ENCODE results near the gene PPM1M.
A peak's percentile ranks its signal among the peaks of the same experiment; 100 is the strongest.

Gene PPM1M

DNA sequence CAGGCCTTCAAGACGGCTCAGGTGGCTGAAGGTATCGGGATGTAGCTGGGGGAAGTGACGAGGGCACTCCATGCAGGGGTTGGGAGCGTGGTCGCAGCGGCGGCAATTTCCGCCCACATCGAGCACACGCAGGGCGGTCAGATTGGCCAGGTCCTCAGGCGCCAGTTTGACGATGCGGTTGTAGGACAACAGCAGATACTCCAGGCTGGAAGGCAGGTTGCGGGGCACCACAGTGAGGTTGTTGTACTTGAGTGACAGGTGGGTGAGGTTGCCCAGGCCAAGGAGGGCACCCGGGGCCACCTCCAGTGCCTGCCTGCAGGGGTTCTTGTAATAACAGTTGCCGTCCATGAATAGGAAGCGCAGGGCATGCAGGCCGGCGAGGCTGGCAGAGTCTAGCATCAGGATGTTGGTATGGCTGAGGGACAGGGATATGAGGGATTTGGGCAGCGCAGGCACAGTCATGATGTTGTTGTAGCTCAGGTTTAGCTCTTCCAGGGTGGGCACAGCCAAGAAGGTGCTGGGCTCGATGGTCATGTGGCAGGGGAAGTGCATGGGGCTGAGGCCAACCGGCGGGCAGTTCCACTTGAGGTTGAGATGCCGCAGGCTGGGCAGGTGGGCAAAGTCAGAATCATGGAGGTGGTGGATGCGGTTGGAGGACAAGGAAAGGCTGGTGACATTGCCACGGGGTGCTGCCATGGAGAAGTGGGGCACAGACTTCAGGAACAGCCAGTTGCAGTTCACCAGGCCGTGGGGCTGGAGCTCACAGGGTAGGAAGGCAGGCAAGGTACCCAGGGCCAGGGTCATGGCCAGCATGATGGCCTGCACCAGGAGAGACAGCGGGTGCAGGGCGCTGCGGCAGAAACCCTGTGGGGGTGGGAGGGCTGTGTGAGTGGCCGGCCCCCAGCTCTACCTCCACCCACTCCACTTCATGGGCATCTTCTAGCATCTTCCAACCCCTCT, 21.8 kb upstream of the PPM1M start:
- no peaks in the 10 kb centered on the region for H3K27me3 ChIP-seq (ENCODE audit: control insufficient read depth in 1 of 2, insufficient read depth in 2 of 2, low read length in 2 of 2)
- H3K4me1 ChIP-seq (ENCODE audit: control insufficient read depth in 1 of 2, insufficient read depth in 2 of 2, low read length in 2 of 2), result peaks cover 18 to 35% of the 10 kb centered on the region in 2 donors
- H3K36me3 ChIP-seq (ENCODE audit: control insufficient read depth in 1 of 2, insufficient read depth in 2 of 2, low read length in 2 of 2), result peaks cover 2 to 7% of the 10 kb centered on the region in 2 donors
- no peak overlapping the region for H3K9ac ChIP-seq (ENCODE audit: low read depth in 1 of 2, low read length in 2 of 2)
- H3K9me3 ChIP-seq (ENCODE audit: control insufficient read depth in 1 of 2, low read length in 2 of 2), result no peaks in the 10 kb centered on the region
- no peak overlapping the region for H3K4me3 ChIP-seq (ENCODE audit: low read depth in 1 of 2, low read length in 2 of 2)
- no peak overlapping the region for H3K27ac ChIP-seq (ENCODE audit: low read depth, low read length)

DNA sequence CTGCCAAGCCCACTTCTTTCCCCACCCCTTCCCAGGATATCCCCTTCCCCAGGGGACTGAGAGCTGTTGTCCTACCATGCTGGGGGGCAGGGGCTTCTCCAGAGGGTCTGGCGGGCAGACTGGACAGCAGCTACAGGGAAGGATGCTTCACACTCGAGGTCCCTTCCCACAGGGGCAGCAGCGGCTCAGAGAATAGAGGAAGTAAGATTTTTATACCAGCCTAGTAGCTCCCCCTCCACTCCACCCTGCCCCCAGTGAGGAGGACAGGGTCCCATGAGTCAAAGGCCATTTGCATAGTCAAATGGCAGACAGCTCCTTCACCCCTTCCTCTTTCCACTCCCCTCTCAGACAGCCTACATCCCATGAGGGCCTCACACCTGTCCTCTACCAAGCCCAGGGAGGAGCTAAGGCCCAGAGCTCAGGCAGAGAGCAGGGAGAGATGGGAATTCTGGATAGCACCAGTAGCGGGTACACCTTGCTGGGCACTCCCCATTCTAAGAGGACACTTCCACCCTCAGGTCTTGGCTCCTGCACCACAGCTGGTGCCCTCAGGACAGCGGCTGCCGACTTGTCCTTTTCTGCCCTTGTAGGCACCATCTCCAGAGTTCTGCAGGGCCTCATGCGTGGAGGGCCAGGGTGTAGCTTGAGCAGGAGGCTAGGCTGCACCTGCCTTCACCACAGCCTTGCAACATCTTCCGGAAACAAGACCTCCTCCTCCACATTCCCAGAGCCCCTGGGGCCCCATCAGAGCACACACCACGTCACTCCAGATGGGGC, 19.9 kb upstream of the PPM1M start, which contains the start of gene TLR9:
TSS of gene TLR9 (minus strand) at position 194 of the 777 bp plus-strand sequence. CDS start at position 78, 116 bp downstream.
- no peak within 1 kb of the TSS for H3K9ac ChIP-seq (ENCODE audit: low read depth in 1 of 2, low read length in 2 of 2)

GRCh38 chr3:52226229-52226817, 19.2 kb upstream of the PPM1M start:
- H3K4me1 ChIP-seq (ENCODE audit: control insufficient read depth in 1 of 2, insufficient read depth in 2 of 2, low read length in 2 of 2), result peaks cover 6 to 17% of the 10 kb centered on the region in 2 donors
- H3K27ac ChIP-seq (ENCODE audit: low read depth, low read length), result no peak overlapping the region
- no peak overlapping the region for H3K9ac ChIP-seq (ENCODE audit: low read depth in 1 of 2, low read length in 2 of 2)
- H3K36me3 ChIP-seq (ENCODE audit: control insufficient read depth in 1 of 2, insufficient read depth in 2 of 2, low read length in 2 of 2), result peaks cover 24 to 28% of the 10 kb centered on the region in 2 donors
- no peaks in the 10 kb centered on the region for H3K9me3 ChIP-seq (ENCODE audit: control insufficient read depth in 1 of 2, low read length in 2 of 2)
- H3K4me3 ChIP-seq (ENCODE audit: low read depth in 1 of 2, low read length in 2 of 2), result no peak overlapping the region
- no peaks in the 10 kb centered on the region for H3K27me3 ChIP-seq (ENCODE audit: control insufficient read depth in 1 of 2, insufficient read depth in 2 of 2, low read length in 2 of 2)

More for the DNA sequence above, 19.9 kb upstream of the PPM1M start, which contains the start of gene TLR9:
- H3K4me1 ChIP-seq (ENCODE audit: control insufficient read depth in 1 of 2, insufficient read depth in 2 of 2, low read length in 2 of 2), result peaks cover 9 to 24% of the 10 kb centered on the region in 2 donors
- no peaks in the 10 kb centered on the region for H3K27me3 ChIP-seq (ENCODE audit: control insufficient read depth in 1 of 2, insufficient read depth in 2 of 2, low read length in 2 of 2)
- H3K9me3 ChIP-seq (ENCODE audit: control insufficient read depth in 1 of 2, low read length in 2 of 2), result no peaks in the 10 kb centered on the region
- peak within 1 kb of the TSS in 1 of 2 donors; percentile 5 for H3K4me3 ChIP-seq (ENCODE audit: low read depth in 1 of 2, low read length in 2 of 2)
- H3K27ac ChIP-seq (ENCODE audit: low read depth, low read length), result no peak within 1 kb of the TSS
- H3K36me3 ChIP-seq (ENCODE audit: control insufficient read depth in 1 of 2, insufficient read depth in 2 of 2, low read length in 2 of 2), result peaks cover 17 to 21% of the 10 kb centered on the region in 2 donors

GRCh38 chr3:52227117-52227516, 18.4 kb upstream of the PPM1M start:
- Histone ChIP-seq H3K27ac (ENCODE audit: low read depth, low read length) (no peak overlapping the region), H3K4me1 (ENCODE audit: control insufficient read depth in 1 of 2, insufficient read depth in 2 of 2, low read length in 2 of 2) (peaks cover 6 to 13% of the 10 kb centered on the region in 2 donors), H3K9me3 (ENCODE audit: control insufficient read depth in 1 of 2, low read length in 2 of 2) (no peaks in the 10 kb centered on the region), H3K9ac (ENCODE audit: low read depth in 1 of 2, low read length in 2 of 2) (no peak overlapping the region), H3K36me3 (ENCODE audit: control insufficient read depth in 1 of 2, insufficient read depth in 2 of 2, low read length in 2 of 2) (peaks cover 24 to 33% of the 10 kb centered on the region in 2 donors), H3K27me3 (ENCODE audit: control insufficient read depth in 1 of 2, insufficient read depth in 2 of 2, low read length in 2 of 2) (no peaks in the 10 kb centered on the region), H3K4me3 (ENCODE audit: low read depth in 1 of 2, low read length in 2 of 2) (no peak overlapping the region)

- Histone ChIP-seq H3K4me1 (ENCODE audit: control insufficient read depth in 1 of 2, insufficient read depth in 2 of 2, low read length in 2 of 2) (peaks cover 6 to 8% of the 10 kb centered on the region in 2 donors), H3K4me3 (ENCODE audit: low read depth in 1 of 2, low read length in 2 of 2) (no peak overlapping the region), H3K36me3 (ENCODE audit: control insufficient read depth in 1 of 2, insufficient read depth in 2 of 2, low read length in 2 of 2) (peaks cover 24 to 38% of the 10 kb centered on the region in 2 donors), H3K27me3 (ENCODE audit: control insufficient read depth in 1 of 2, insufficient read depth in 2 of 2, low read length in 2 of 2) (no peaks in the 10 kb centered on the region), H3K27ac (ENCODE audit: low read depth, low read length) (no peak overlapping the region), H3K9me3 (ENCODE audit: control insufficient read depth in 1 of 2, low read length in 2 of 2) (no peaks in the 10 kb centered on the region), H3K9ac (ENCODE audit: low read depth in 1 of 2, low read length in 2 of 2) (no peak overlapping the region)
Measured at GRCh38 chr3:52227766-52228165, 17.8 kb upstream of the PPM1M start.

DNA sequence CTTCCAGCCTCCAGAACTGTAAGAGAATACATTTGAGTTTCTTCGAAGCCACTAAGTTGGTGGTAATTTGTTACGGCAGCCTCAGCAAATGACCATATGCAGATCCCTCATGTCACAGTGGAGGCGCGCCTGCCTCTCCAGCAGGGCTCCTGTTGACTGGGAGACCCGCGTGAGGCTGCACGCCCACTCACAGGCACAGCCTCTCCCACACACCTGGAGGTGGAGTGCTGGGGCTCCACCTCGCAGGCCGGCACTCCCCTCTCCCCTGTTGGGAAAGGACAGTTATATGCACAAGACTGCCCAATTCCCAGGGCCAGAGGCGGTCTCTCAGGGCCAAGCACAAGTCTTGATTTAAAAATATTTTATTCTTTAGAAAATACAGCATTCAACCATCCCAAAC, 17.3 kb upstream of the PPM1M start:
- H3K9me3 ChIP-seq (ENCODE audit: control insufficient read depth in 1 of 2, low read length in 2 of 2), result no peaks in the 10 kb centered on the region
- H3K36me3 ChIP-seq (ENCODE audit: control insufficient read depth in 1 of 2, insufficient read depth in 2 of 2, low read length in 2 of 2), result peaks cover 24 to 41% of the 10 kb centered on the region in 2 donors
- H3K27me3 ChIP-seq (ENCODE audit: control insufficient read depth in 1 of 2, insufficient read depth in 2 of 2, low read length in 2 of 2), result no peaks in the 10 kb centered on the region
- peaks cover 6 to 8% of the 10 kb centered on the region in 2 donors for H3K4me1 ChIP-seq (ENCODE audit: control insufficient read depth in 1 of 2, insufficient read depth in 2 of 2, low read length in 2 of 2)
- no peak overlapping the region for H3K27ac ChIP-seq (ENCODE audit: low read depth, low read length)
- no peak overlapping the region for H3K9ac ChIP-seq (ENCODE audit: low read depth in 1 of 2, low read length in 2 of 2)
- no peak overlapping the region for H3K4me3 ChIP-seq (ENCODE audit: low read depth in 1 of 2, low read length in 2 of 2)

GRCh38 chr3:52228751-52229291, 16.7 kb upstream of the PPM1M start:
- Histone ChIP-seq H3K4me1 (ENCODE audit: control insufficient read depth in 1 of 2, insufficient read depth in 2 of 2, low read length in 2 of 2) (peaks cover 6 to 8% of the 10 kb centered on the region in 2 donors), H3K9me3 (ENCODE audit: control insufficient read depth in 1 of 2, low read length in 2 of 2) (no peaks in the 10 kb centered on the region), H3K36me3 (ENCODE audit: control insufficient read depth in 1 of 2, insufficient read depth in 2 of 2, low read length in 2 of 2) (peaks cover 24 to 41% of the 10 kb centered on the region in 2 donors), H3K27ac (ENCODE audit: low read depth, low read length) (no peak overlapping the region), H3K9ac (ENCODE audit: low read depth in 1 of 2, low read length in 2 of 2) (no peak overlapping the region), H3K4me3 (ENCODE audit: low read depth in 1 of 2, low read length in 2 of 2) (no peak overlapping the region), H3K27me3 (ENCODE audit: control insufficient read depth in 1 of 2, insufficient read depth in 2 of 2, low read length in 2 of 2) (no peaks in the 10 kb centered on the region)

DNA sequence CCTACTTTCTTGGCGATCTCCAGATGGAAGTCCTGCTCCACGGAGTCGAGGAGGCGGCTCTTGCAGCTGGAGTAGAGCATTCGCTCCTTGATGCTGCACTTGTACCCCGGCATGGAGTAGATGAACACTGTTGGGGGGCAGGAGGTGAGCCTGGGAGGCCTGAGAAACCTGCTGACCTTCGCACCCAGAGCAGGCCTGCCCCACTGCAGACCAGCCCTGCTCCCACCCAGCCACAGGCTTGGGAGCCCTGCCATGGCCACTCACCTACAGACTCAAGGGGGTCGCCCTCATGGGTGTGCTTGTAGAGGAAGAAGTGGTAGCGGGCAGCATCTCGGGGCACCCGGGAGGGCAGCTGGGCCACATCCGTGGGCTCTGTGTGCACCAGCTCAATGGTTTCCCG, 15.9 kb upstream of the PPM1M start:
- Histone ChIP-seq H3K4me3 (ENCODE audit: low read depth in 1 of 2, low read length in 2 of 2) (no peak overlapping the region), H3K4me1 (ENCODE audit: control insufficient read depth in 1 of 2, insufficient read depth in 2 of 2, low read length in 2 of 2) (peaks cover 6 to 8% of the 10 kb centered on the region in 2 donors), H3K36me3 (ENCODE audit: control insufficient read depth in 1 of 2, insufficient read depth in 2 of 2, low read length in 2 of 2) (peaks cover 24 to 48% of the 10 kb centered on the region in 2 donors), H3K9ac (ENCODE audit: low read depth in 1 of 2, low read length in 2 of 2) (no peak overlapping the region), H3K9me3 (ENCODE audit: control insufficient read depth in 1 of 2, low read length in 2 of 2) (no peaks in the 10 kb centered on the region), H3K27ac (ENCODE audit: low read depth, low read length) (no peak overlapping the region), H3K27me3 (ENCODE audit: control insufficient read depth in 1 of 2, insufficient read depth in 2 of 2, low read length in 2 of 2) (no peaks in the 10 kb centered on the region)

DNA sequence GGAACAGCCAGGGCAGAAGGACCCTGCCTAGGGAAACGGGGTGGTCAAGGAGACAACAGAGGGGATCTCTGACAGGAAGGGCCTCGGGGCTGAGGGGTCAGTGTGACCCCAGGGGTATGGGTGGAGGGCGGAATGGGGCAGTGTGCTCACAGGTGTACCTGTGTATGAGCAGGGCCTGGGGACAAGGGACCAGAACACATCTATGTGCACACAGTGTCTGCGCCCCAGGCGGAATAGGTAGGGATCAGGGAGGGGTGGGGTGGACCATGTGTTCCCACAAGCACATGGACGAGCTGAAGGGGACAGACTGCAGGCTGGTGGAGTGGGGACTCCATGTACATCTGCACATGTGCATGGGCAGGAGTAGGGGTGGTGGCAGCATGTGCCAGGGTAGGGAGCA, 15.1 kb upstream of the PPM1M start:
- Histone ChIP-seq H3K27me3 (ENCODE audit: control insufficient read depth in 1 of 2, insufficient read depth in 2 of 2, low read length in 2 of 2) (no peaks in the 10 kb centered on the region), H3K27ac (ENCODE audit: low read depth, low read length) (no peak overlapping the region), H3K36me3 (ENCODE audit: control insufficient read depth in 1 of 2, insufficient read depth in 2 of 2, low read length in 2 of 2) (peaks cover 26 to 55% of the 10 kb centered on the region in 2 donors), H3K4me3 (ENCODE audit: low read depth in 1 of 2, low read length in 2 of 2) (no peak overlapping the region), H3K9me3 (ENCODE audit: control insufficient read depth in 1 of 2, low read length in 2 of 2) (no peaks in the 10 kb centered on the region), H3K9ac (ENCODE audit: low read depth in 1 of 2, low read length in 2 of 2) (no peak overlapping the region), H3K4me1 (ENCODE audit: control insufficient read depth in 1 of 2, insufficient read depth in 2 of 2, low read length in 2 of 2) (peaks cover 6 to 8% of the 10 kb centered on the region in 2 donors)
